Activated CD4-positive, CD25-positive, alpha-beta regulatory T cell treated with anti-CD3 and anti-CD28 coated beads, Interleukin-2, amount 50 U/mL, for 24 hours (primary cell): ENCODE data around the gene GID8.
"Not testable (repeated sequence)": the region's sequence is repeated elsewhere in the genome, so short reads cannot be mapped to it uniquely, and the experiment has no call there.

Experiments
- ATAC-seq, 2 donors: fragments of 150-1000 bp; cut with Tn5 transposase; one replicate each; pipeline ENCODE4 v1.10.0; 2021; ENCODE audit warnings: mild to moderate bottlenecking in 1 of 2, moderate library complexity in 1 of 2

GID8 gene

DNA sequence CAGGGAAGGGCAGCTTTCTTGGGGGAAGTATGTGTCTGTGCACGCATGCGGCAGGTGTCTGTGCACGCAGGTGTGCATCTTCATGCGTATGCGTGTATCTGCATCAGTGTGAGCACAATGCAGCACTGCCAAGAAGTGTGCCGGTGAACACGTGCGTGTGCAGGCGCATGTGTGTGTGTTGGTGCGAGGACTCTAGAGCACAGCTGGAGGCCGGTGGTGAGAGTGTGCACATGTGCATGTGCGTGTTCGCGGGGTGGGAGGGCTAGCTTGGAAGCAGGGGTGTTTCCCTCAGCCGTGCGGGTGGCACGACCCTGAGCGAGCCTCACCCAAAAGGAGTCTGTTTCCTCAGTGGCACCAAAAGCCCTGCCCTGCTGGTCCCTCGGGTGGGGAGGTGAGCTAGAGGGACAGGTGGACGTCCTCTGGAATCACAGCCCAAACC is 22.1 kb downstream of the GID8 start:
- ATAC-seq, result no peak

DNA sequence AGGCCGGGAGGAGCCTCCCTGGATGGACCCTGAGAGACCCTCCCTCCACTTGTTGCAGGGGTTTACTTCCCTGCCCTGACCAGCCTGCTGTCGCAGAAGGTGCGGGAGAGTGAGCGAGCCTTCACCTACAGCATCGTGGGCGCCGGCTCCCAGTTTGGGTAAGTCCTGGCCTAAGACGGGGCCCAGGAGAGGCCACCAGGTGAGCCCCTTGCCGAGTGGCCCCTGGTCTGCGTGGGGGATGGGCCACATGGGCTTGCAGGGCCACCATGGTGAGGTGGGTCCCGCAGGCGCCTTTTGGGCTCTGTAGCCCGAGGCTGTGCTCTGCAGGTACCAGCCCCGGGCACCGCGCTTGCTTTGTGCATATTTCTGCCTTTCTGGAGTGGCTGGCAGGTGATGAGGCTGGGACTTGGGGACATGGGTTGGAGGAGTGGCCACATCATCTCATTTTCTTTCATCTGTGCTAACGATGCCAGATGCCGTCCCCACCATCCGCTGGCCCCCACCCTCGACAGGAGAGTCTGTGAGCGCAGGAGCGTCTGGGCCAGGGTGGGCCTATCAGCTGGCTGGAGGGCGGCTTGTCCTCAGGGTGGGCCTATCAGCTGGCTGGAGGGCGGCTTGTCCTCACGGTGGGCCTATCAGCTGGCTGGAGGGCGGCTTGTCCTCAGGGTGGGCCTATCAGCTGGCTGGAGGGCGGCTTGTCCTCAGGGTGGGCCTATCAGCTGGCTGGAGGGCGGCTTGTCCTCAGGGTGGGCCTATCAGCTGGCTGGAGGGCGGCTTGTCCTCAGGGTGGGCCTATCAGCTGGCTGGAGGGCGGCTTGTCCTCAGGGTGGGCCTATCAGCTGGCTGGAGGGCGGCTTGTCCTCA is 22.7 kb downstream of the GID8 start:
- not testable (repeated sequence) for ATAC-seq

DNA sequence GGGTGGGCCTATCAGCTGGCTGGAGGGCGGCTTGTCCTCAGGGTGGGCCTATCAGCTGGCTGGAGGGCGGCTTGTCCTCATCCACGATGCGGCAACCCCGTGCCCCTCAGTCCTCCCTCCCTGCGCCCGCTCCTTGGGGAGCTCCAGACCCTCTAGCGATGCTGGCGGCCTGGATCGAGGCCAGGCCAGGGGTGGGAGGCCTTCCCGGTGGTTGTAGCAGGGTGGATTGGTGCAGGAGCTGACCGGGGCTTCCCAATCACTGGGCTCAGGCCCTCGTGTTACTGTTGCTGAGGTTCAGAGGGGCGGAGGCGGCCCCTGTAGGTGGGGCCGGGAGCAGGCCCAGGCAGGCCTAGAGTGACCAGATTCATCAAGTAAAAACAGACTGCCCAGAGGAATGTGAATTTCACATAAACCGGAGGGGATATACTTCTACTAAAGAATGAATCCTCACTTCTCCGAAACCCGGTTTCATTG is 23.4 kb downstream of the GID8 start:
- ATAC-seq, result no peak

DNA sequence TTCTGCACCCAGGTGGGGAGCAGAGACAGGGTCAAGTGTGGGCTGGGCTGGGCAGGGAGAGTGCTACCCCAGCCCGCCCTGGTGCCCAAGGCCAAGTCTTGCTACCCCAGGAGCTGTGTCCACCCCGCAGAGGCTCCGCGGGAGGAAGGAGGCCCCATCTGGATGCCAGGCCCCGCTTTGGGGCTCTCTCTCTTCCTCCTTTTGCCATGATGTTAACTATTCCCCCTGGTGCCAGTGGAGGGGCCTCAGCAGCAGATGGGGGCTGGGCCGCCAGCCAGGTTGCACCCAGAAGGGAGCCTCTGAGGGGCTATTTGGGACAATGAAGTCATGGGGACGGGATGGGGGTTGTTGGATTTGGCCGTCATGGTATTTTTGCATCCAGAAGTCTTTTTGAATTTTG is 23.9 kb downstream of the GID8 start:
- no peak for ATAC-seq

DNA sequence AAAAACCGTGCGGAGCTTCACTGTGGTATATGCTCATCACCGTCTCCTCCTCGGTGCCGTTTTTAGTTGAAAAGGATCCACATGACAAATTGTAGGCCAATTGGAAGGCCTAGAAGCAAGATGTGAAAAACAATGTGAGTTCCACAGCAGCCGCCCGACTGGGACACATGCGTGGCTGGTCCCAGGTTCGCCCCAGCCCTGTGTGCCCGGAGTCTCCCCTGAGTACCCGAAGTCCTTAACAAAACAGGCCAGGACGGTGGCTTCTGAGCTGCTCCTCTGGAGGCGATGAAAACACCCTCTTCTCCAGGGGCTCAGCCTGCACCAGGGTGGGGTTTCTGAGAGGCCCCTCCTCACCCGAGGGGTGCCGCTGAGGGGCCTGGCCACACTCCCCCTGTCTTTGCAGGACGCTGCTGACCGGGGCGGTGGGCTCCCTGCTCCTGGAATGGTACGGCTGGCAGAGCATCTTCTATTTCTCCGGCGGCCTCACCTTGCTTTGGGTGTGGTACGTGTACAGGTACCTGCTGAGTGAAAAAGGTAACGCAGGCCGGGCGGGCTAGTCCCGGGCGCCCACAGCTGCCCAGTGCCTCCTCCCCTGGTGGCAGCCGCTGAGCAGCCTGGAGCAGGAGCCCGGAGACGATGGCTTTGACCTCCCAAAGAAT is 24.4 kb downstream of the GID8 start:
- ATAC-seq, result no peak

DNA sequence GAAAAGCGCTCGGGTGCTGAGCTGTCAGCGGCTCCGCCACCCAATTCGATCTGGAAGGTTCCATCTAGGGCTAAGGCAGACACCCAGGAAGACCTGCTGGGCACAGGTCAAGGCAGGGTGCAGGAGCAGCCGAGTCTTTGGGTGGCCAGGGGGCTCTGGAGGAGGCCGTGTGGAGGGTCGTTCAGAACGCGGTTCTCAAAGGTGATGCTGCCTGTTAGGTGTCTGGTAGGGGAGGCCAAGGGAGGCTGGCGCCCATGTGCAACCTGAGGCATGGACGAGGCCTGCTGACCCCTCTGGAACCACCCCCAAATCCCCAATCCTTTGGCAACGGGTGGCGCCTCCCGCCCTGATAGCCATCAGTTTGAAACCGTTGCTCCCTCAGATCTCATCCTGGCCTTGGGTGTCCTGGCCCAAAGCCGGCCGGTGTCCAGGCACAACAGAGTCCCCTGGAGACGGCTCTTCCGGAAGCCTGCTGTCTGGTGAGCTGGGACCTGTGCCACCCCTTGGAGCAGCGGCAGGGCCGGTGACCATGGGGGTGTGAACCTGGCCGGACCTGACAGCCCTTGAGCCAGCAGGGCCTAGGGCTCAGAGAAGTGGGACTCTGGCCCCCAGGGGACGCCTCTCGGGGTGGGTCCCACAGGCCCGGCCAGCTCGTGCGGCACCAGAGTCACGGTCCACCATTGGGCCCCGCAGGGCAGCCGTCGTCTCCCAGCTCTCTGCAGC is 25.1 kb downstream of the GID8 start:
- ATAC-seq, result no peak

DNA sequence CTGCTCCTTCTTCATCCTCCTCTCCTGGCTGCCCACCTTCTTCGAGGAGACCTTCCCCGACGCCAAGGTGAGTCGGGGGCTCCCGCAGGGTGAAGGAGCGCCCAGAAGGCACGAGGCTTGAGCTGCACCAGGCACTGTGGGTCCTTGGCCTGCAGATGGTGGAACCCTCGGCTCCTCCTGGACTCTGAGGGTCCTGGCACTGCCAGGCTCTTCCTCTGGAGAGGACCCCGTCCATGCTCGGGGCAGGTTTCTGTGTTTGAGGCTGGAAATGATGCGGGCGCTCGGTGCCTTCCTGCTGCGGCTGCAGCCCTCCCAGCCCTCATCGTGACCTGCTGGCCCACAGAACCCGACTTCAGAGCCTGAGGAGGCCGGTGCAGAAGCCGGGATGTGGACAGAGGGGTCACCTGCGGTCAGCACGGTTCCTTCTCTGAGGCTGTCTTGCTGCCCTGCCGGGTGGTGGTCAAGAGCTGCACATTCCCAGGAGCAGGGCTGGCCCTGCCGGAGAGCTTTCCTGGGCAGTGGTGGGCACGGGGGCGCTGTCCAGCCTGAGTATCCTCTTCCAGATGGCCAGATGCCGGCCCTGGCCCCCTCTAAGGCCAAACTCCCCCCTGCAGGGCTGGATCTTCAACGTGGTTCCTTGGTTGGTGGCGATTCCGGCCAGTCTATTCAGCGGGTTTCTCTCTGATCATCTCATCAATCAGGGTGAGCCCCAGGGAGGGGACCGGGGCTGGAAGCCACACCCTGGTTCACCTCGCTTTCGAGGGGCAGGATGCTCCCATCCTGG is 25.9 kb downstream of the GID8 start:
- ATAC-seq, result no peak

DNA sequence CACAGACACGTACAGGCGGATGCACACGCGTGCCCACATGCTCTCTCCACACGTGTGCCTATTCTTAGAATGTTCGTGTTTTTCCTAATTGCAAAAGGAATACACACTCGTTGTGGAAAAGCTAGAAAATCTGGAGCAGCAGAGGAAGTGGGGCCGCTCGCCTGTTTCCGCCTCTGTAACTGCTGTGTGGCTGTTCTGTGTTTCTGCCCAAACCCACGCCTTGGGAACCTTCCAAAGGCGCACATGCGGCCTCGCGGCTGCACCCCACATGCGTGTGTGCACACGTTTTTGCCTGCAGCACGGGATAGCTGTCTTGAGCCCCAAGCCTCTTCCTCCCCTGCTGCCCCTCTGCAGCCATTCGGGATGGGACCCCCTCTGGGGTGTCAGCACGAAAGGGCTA is 26.8 kb downstream of the GID8 start:
- no peak for ATAC-seq

DNA sequence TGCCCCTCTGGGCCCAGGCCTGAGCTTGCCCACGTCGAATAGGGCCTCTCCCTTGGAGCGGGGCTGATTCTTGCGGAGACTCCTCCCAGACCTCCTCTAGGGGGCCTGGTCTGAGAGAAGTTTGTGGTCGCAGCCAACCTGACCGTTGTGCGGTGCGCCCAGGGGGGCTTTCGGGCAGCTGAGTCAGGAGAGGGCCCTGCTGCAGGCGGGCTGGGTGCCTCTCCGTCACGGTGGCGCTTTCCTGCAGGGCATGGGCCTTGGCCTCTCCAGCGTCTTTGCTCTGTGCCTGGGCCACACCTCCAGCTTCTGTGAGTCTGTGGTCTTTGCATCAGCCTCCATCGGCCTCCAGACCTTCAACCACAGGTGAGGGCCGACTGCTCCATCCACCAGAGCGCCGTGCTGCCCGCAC is 27.4 kb downstream of the GID8 start:
- ATAC-seq, result no peak

DNA sequence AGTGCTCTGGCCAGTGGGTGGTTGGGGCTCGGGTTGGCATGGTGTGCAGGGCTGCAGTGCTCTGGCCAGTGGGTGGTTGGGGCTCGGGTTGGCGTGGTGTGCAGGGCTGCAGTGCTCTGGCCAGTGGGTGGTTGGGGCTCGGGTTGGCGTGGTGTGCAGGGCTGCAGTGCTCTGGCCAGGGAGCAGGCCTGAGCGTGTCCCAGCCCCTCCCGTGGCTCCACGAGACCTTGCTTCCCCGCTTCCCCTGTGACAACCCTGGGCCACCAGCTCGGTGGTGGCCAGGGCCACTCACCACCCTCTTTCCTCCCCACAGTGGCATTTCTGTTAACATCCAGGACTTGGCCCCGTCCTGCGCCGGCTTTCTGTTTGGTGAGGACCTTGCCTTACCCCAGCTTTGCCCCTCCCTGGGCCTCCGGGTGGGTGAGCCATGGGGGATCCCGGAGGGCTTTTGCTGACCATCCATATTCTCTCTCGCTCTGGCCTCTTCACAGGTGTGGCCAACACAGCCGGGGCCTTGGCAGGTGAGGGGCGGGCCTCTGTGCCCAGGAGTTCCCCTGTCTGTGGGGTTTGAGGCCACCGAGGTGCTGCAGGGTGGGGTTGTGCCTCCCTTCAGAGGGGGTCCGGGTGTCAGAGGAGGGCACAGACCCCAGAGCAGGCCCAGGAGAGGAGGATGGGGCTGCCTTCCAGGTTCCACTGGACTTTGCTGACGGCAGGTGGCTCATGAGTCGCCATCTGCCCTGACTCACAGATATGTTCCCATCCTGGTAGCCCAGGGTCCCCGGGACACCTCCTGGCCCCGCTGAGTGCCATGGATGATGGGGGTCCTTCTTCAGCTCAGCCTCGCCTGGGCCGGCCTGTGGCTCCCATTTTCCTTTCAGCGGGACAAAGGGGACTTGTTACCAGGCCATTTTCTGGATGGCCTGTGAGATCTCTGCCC is 28.5 kb downstream of the GID8 start:
- ATAC-seq, result no peak

DNA sequence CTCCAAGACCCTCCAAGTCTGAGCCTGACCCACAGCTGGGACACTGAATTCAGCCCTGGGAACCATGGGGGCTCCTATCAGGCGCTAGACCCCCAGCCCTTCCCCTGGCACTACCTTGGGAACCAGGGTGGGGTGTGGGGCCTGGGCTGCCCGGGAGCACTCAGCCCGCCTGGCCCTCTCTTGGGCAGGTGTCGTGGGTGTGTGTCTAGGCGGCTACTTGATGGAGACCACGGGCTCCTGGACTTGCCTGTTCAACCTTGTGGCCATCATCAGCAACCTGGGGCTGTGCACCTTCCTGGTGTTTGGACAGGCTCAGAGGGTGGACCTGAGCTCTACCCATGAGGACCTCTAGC is 29.2 kb downstream of the GID8 start:
- no peak for ATAC-seq

DNA sequence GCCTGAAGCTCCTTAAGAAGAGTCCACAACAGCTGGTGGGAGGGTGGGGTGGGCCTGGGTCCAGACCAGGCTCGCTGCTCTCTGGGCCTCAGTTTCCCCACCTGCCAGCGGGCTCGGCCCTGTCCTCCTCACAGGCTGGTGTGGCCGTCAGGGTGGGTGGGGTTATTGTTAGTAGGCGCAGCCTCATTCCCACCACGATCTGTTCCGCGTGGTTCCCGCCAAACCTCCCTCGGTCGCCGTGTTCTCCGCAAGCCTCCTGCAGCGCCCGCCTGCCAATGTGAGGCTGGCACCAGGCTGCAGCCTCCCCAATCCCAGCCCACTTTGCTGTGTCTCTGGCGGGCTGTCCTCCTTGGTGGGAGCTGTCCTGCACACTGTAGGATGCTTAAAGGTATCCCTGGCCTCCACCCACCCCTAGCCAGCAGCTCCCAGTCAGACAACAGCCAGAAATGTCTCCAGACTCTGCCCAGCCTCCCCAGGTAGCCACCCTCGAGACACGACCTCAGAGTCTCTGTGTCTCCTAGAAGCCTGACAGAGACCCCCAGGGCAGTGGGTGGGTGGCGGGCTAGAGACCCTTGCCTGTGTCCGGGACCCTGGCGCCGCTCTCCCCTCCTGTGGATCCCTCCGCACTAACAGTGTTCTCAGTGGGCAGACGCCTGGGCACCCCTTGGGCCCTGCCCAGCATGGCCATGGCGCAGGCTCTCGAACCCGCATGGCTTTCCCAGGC is 29.8 kb downstream of the GID8 start:
- ATAC-seq, result no peak

DNA sequence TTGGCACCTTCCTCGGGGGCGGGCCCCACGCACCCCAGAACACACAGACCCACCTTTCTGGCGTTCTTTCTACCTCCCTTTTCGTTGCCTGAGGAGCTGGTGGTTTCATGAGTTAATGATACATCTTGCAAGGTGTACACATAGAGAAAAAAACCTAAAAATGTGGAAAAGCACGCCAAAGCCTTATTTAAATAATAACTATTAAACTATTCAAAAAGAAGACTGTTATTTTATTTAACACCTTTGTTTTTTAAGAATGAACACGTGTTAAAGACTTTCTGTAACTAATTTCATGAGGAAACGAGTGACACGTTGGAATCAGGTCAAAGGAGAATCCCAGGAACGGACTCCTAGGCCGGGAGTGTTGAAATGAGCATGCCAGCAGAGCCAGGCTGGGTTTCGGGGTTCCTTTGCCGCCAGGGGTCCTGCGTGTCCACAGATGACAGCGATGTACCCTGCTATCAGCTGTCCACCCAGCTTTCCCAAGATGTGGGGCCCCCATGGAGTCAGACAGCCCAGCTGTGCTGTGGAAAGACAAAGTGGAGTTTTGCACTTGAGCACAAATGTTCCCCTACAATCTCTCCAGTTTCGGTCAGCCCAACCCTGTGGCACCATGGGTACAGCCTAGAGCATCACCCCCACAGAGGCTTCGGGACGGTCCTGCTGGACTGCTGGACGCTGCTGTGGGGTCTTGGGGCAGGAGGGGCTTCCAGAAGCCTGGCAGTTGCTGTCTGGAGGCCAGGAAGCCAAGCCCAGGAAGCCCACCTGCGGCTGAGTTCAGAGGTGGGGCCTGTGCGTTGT is 30.6 kb downstream of the GID8 start:
- ATAC-seq, result no peak

DNA sequence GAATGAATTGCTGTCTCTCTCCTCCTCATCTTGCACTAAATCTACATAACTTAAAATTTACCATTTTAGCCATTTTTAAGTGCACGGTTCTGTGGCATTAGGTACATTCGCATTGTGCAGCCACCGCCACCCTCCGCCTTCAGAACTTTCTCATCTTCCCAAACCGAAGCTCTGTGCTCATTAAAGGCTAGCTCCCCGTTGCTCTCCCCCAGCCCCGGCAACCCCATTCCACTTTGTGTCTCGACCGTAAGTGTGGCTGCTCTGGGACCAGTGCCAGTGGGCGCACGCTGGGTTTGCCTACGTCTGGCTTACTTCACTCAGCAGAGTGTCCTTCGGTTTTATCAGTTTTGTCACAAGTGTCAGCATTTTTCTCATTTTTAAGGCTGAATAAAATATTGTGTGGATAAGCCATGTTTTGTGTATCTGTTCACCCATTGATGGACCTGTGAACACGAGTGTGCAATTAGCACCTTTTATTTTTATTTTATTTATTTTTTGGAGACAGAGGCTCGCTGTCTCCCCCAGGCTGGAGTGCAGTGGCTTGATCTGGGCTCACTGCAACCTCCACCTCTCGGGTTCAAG is 31.3 kb downstream of the GID8 start:
- ATAC-seq, result no peak

DNA sequence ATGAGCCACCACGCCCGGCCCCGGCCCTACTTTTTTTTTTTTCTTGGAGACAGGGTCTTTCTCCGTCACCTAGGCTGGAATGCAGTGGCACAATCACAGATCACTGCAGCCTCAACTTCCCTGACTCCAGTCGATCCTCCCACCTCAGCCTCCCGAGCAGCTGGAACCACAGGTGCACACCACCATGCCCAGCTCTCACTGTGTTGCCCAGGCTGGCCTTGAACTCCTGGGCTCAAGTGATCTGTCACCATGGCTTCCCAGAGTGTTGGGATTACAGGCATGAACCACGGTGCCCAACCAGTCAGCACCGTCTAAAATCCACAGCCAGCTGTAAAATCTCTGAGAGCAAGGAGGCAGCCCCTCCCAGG is 32.0 kb downstream of the GID8 start:
- ATAC-seq, result no peak

DNA sequence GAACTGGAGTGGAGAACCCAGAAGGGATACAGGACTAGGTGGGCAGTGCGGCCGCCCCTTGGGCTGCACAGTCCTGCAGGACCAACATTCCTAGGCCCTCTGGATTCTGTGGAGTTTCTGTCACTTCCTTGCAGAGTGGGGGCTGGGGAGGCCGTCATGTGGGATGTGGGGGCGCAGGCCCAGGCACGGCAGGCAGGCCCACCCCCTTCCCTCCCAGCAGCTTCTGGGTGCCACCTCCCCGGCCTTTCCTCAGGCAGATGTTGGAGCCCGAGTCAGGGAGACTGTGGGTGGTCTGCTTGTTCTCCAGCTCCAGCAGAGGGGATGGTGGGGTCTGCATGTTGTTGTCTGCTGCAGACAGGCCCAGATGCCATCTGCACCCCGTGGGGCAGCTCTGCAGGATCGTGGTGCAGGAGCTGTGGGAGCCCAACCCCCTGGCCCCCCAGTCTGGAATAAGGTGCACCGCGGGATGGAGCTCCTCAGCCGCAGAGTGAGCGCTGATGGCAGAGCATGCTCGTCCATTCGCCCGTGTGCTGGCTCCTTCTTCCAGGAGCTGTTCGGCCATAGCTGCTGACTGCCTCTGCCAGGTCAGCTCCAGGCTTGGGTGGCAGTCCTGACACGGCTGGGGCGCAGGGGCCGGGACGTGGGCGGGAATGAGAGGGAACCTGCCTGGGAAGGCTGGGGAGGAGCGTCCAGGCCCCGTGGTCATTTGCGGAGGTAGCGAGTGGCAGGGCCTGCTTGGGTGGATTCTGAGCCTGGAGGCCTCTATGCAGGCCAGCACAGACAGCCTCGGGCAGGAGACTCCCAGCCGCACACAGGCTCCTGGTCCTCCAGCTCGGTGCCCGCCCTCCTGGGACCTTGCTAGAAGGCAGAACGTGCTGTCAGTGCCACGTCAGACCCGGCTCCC is 32.6 kb downstream of the GID8 start:
- no peak for ATAC-seq

DNA sequence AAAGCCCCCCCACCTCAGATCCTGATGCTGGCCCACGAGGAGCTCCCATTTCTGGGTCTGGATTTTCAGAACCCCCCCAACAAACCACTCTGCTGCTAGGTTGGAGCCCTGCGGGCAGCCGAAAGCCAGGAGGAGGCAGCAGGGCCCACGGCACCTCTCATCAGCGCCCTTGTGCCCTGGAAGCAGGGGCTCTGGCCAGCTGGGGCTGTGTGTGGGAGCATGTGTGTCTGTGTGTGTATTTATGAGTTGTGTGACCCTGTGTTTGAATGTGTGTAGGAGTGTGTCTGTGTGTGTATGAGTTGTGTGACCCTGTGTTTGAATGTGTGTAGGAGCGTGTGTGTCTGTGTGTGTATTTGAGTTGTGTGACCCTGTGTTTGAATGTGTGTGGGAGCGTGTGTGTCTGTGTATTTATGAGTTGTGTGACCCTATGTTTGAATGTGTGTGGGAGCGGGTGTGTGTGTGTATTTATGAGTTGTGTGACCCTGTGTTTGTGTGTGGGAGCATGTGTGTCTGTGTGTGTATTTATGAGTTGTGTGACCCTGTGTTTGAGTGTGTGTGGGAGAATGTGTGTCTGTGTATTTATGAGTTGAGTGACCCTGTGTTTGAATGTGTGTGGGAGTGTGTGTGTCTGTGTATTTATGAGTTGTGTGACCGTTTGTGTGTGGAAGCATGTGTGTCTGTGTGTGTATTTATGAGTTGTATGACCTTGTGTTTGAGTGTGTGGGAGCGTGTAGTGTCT is 33.4 kb downstream of the GID8 start:
- no peak for ATAC-seq
